Cerebellar cortex (tissue), 1 donor: ENCODE data around the gene MRPS12.
"Not testable (repeated sequence)": the region's sequence is repeated elsewhere in the genome, so short reads cannot be mapped to it uniquely, and the experiment has no call there.

Experiments
- DNase-seq: peaks from one replicate; pipeline ENCODE4 v3.0.0-alpha.2; 2015; ENCODE audit warnings: low spot score

The MRPS12 gene

GRCh38 chr19:38939957-38940356, 9.2 kb downstream of the MRPS12 start:
- no peak for DNase-seq

- DNase-seq, result not testable (repeated sequence)
These were observed 10.7 kb downstream of the MRPS12 start for GRCh38 chr19:38941466-38941865.

DNA sequence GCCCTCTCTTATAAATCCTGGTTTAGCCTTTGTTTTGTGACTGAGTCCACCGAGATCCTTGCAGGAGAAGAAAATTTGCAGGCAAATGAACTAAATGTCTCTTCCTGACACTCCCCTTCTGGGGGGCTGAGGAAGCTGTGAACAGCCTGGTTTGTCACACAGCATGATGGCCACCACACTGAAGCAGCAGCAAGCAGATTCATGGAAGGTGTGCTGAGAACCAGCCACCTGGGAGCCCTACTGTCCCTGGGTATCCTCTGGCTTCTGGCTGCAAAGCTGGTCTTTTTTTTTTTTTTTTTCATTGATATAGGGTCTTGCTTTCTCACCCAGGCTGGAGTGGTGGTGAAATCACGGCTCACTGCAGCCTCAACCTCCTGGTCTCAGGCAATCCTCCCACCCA, 11.2 kb downstream of the MRPS12 start:
- no peak for DNase-seq

DNA sequence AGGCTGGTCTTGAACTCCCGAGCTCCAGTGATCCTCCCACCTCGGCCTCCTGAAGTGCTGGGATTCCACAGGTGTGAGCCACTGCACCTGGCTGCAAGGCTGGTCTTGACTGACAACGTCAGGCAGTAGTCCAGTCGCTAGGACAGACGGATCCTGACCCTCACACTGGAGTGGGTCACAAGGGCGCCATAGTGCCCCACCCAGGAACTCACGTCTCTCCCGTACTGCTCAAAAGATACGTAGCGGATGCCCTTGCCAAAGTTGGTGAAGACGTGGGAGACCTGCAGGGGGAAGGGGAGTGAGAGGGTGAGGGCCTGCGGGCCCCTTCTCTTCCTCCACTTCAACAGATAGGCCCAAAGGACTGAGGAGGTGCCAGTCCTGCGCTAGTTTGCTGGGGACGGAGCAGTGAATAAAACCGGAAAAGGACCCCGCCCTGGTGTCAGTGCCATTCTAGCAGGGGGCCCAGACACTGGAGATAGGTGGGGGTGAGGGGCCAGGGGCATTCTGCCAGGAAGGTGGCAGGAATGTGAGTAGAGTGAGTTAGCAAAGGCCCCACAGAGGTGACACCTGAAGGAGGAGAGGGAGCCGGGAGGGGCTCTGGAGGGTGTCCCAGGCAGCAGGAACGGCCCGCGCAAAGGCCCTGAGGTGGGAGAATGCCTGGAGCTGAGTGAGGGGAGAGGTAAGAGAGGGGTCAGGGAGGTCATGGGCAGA, 11.9 kb downstream of the MRPS12 start:
- no peak for DNase-seq

DNA sequence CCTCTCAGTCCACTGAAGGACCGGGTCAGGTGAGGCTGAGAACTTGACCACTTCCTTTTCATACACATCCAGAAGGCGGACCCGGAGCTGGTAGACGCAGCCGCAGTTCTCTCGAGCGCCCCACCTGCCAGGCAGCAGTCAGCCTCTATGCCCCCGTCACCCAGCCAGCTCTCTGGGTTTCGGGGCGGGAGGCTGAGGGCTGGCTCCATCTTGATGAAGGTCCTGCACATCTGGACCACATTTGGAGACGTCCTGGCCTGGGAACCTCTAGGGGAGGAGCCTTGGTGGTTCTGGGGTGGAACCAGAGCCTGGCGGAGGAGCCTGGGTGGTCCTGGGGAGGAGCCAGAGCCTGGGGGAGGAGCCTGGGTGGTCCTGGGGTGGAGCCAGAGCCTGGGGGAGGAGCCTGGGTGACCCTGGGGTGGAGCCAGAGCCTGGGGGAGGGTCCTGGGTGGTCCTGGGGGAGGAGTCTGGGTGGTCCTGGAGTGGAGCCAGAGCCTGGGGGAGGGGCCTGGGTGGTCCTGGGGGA, 14.3 kb downstream of the MRPS12 start:
- DNase-seq, result no peak

DNA sequence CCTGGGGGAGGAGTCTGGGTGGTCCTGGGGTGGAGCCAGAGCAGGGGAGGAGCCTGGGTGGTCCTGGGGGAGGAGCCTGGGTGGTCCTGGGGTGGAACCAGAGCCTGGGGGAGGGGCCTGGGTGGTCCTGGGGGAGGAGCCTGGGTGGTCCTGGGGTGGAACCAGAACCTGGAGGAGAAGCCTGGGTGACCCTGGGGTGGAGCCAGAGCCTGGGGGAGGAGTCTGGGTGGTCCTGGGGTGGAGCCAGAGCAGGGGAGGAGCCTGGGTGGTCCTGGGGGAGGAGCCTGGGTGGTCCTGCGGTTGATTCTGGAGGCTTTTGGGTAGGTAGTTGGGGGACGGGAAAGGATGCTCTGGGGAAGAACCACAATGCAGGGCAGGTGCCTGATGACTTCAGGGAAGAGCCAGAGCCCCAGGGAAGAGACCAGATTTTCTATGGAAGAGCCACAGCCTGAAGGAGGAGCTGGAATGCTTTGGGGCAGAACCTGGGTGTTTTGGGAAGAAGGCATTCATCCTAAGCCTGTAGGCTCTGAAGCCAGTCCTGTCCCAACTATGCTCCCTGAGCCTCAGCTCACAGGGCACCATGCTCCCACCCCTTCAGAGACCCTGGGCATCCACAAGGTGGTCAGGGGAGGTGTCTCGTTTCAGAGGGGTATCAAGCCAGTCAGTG, 15.0 kb downstream of the MRPS12 start:
- no peak for DNase-seq

DNA sequence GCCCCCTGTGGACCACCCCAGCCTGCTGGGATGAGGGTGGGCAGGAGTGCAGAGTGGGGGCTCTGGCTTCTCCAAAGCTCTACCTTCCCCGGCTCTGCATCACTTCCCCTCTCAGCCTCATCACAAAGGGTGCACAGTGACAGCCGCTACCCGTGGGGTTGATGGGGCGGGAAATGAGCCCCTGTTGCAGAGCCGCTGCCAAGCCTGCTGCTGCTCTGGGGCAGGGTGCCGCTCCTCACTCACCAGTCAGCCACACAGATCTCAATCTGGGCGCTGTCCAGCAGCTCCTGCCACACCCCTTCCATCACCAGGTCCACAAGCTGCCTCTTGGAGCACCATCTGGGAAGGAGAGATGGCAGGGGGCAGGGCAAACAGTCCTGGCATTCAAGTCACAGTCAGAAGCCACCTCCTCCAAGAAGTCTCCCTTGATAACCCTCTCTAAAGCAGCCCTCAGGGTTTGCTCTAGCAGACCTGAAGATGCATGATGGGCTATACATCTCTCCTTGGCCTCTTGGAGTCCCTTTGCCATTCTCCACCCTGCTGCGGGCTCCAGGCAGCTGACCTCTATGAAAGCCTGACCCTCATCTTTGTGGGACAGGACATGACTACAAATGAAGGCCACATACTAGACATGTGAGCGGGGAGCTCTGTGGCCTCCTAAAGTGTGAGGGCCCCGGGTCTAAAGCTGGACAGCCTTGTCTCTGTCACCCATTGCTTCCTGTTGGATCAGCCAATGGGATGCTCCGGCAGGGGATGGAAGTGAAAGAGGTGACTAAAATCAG, 15.7 kb downstream of the MRPS12 start:
- no peak for DNase-seq

GRCh38 chr19:38949580-38950367, 19.0 kb downstream of the MRPS12 start:
- DNase-seq, result peak; percentile 81

- no peak for DNase-seq
These were observed 20.4 kb downstream of the MRPS12 start for GRCh38 chr19:38951187-38951586.

DNA sequence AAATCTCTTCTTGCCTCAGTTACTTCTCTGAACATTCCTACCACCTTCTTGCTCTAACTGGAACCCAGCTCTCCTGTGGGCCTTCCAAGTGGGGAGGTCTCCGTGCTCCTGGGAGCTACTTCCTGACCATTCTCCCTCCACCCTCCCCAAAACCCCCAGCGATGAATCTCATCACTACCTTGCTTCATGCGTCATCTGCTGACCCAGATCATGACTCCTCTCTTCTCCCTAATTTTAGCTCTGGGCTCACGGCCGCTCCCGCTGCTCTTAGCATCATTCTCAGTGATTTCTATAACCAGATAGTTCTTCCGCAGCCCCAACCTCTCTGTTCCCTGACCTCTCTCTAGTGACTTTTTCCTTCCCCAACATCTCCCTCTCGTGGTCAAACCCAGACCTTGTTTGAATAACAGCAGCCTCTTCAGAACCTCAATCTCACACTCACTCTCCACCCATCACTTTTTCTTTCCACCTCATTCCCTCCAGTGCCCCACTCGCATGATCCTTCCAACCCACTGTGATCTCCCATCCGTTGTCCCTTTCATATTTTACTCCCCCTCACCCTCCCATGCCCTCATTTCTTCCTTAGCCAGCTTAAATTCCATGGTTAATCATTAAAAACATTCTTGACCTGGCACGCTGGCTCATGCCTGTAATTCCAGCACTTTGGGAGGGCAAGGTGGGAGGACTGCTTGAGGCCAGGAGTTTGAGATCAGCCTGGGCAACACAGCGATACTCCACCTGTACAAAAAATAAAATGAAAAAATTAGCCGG, 21.8 kb downstream of the MRPS12 start:
- peak; percentile 57 for DNase-seq

DNA sequence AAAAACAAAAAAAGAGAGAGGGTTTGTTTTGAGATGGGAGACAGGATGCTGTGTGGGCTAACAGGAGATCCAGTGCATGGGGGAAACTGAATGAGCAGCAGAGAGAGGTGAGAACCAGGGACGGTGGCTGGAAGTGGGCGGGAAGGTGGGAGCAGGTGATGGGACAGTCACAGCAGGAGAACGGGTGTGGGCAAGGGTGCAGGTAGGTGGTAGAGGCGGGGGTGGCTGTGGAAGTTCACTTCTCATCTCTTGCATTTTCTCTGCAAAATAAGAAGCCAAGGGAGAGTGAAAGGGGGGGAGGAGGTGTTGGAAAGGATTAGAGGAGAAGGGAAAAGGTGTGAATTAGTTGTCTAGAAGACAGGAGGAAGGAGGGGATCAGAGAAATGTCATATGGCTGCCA, 22.9 kb downstream of the MRPS12 start:
- DNase-seq, result no peak

DNA sequence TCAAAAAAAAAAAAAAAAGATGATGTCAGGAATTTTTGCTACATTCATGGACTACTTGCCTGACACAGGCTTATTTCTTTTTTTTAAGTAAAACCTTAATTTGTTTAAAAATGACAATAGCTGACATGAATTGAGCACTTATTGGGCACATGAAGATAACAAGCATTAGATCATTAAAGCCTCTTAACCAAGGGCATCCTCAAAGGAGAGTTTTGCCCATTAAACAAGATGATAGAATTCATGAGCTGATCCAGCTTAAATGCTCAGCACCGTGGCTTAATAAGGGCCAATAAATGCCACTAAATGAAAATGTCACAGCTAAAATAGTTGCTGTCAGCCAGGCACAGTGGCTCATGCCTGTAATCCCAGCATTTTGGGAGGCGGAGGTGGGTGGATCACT, 25.5 kb downstream of the MRPS12 start:
- no peak for DNase-seq

GRCh38 chr19:38958301-38958700, 27.6 kb downstream of the MRPS12 start:
- no peak for DNase-seq

GRCh38 chr19:38959618-38960017, 28.9 kb downstream of the MRPS12 start:
- DNase-seq, result no peak

GRCh38 chr19:38964738-38965137, 34.0 kb downstream of the MRPS12 start:
- DNase-seq, result no peak

DNA sequence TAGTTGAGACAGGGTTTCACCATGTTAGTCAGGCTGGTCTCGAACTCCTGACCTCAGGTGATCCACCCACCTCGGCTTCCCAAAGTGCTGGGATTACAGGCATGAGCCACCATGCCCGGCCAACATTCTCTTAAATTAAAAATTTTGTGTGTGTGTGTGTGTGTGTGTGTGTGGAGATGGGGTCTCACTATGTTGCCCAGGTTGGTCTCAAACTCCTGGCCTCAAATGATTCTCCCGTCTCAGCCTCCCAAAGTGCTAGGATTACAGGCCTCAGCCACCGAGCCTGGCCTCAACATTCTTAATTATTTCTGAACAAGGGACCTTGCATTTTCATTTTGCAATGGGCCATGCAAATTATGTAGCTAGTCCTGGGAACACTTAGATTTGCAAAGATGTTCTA, 35.4 kb downstream of the MRPS12 start:
- DNase-seq, result not testable (repeated sequence)

DNA sequence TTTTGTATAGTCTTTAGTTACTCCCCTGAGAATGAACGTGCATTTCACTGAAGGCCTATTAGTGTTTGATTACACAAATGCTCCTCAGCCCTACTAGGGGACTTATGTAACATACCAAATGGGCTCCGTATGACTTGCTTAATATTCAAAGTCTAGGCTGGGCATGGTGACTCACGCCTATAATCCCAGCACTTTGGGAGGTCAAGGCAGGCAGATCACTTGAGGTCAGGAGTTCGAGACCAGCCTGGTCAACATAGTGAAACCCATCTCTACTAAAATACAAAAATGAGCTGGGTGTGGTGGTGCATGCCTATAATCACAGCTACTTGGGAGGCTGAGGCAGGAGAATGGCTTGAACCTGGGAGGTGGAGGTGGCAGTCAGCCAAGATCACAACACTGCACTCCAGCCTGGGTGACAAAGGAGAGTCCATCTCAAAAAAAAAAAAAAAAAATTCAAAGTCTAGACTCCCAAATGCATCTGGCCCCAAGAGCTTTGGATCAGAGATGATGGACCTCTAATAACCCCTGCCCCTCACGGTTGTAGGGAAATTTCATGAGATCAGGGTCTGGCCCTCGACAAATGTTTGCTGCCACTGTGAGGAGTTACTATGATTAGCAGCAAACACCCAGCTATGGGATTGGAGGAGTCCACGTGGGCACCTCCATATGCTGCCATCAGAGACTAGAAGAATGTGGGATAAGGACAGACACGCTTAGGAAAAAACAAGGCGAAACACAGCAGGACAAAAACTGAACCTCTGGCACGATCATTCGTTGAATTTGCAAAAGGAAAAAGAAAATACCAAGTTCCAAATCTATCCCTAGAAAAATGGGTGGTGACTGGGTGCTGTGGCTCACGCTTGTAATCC, 40.2 kb downstream of the MRPS12 start:
- peak; percentile 55 for DNase-seq

DNA sequence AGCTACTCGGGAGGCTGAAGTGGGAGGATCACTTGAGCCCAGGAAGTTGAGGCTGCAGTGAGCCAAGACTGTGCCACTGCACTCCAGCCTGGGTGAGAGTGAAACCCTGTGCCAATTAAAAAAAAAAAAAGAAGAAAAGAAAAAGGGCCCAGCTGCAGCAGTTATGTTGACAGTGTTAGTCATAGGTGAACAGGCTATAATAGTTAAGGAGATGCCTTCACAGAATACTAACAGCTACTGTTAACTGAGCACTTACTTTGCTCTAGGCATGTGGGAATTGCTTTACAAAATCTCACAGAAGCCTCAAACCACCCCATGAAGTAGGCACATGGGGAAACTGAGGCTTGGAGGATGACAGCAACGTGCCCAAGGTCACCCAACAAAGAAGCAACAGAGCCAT, 40.9 kb downstream of the MRPS12 start:
- no peak for DNase-seq

GRCh38 chr19:38974624-38975213, 44.0 kb downstream of the MRPS12 start:
- DNase-seq, result no peak
